Forelimb muscle (tissue), 1 donor: Measurements from ENCODE around the gene INO80D. TPM values are rescaled to one million over a fixed set of nuclear protein-coding genes. Genes with fewer than 3 reads are reported as not detected.
"Not testable (repeated sequence)": the region's sequence is repeated elsewhere in the genome, so short reads cannot be mapped to it uniquely, and the experiment has no call there.

Experiments used
- DNase-seq: peaks from one replicate; pipeline ENCODE4 v3.0.0-alpha.2; 2013; ENCODE audit warnings: low read depth
- polyA plus RNA-seq: library from polyadenylated mRNA; unstranded; fragments of 120-200 nt; gene quantifications from one replicate; pipeline ENCODE4 v1.2.1, GENCODE V29; 2013; ENCODE audit not compliant: insufficient read length

The INO80D gene
- polyA plus RNA-seq, 1 donor, result 8.6 TPM

GRCh38 chr2:206031950-206032567, 53.9 kb downstream of the INO80D start:
- DNase-seq, result no peak

- no peak for DNase-seq
Observed at GRCh38 chr2:206031162-206031784, 54.7 kb downstream of the INO80D start.

DNA sequence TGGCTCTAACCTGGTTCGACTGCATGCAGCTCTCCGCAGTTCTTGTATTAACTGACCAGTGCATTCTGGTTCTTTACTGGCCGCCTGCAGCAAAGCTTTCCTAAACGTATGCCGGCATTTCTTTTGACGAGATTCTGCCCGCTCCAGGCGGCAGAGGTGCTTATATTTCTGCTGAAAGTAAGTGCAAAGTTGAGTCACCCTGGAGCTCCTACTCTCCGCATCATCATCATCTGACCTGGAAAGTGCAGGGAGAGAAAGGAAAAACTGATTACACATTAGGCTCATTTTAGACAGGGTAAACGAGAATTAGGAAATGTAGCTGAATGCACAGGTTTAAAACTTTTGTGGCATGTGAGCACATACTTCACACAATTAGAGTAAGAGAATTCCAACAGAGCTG, 57.9 kb downstream of the INO80D start:
- no peak for DNase-seq

- DNase-seq, result no peak
Observed at GRCh38 chr2:206023183-206023582, 62.8 kb downstream of the INO80D start.

GRCh38 chr2:206020171-206020570, 65.8 kb downstream of the INO80D start:
- DNase-seq, result no peak

GRCh38 chr2:206015746-206016145, 70.2 kb downstream of the INO80D start:
- DNase-seq, result not testable (repeated sequence)

DNA sequence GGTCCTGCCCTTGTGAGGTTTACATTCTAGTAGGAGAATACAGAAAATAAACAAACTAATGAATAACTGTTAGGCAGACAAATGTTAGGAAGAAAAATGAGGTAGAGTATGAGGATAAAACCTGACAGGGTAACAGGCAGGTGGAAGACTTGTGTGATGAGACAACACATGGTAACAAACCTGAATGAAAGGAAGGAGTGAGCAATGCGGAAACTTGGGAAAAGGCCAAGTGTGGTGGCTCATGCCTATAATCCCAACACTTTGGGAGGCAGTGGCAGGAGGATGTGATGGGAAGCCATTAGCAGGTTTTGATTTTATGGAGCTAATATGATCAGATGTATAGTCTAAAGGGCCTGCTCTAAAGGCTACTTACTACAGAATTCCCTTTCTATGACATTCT, 74.2 kb downstream of the INO80D start:
- no peak for DNase-seq

DNA sequence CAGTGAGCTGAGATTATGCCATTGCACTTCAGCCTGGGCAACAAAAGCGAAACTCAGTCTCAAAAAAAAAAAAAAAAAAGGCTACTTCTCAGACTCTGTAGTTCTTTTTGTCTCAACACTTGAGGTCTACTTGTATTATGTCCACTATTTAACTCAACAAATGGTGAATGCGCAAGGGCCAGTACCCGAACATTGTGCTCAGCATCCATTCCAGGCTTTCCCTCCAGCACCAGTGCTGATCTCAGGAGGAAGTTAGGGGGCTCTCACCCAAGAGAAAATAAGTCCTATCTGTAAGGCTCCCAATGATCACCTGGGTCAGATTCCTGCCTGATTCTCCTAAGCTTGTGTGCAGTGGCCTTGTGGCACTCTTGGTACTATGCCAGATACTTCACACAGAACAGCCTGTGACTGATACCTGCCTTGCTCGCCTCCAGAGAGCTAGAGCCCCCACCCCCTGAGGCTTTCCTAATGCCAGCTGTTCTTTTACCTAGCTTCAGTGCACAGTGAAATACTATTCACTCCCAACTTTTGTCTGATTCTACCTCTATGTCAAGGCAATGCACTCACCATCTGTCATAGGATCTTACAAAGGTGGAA, 74.9 kb downstream of the INO80D start:
- DNase-seq, result no peak

- DNase-seq, result no peak
Observed at GRCh38 chr2:206004004-206004693, 81.8 kb downstream of the INO80D start.

DNA sequence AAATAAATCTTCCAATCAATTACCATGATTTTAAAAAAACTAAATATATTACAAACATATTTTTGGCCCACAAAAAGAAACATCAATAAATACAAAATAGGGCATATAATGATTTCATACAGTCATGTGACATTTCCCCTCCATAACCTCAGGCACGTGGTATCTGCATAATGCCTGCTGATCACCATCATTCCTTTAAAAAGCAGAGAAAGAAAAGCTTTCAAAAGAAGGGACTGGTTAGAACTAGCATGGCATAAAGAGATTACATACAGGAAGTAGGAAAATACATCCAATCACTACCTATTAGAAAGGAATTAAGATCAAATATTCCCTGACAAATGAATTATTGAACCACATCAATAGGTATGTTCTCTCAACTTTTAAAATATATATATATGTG, 83.5 kb downstream of the INO80D start:
- no peak for DNase-seq

GRCh38 chr2:206001912-206002311, 84.1 kb downstream of the INO80D start:
- no peak for DNase-seq

- DNase-seq, result no peak
Observed at GRCh38 chr2:206000776-206001175, 85.2 kb downstream of the INO80D start.

DNA sequence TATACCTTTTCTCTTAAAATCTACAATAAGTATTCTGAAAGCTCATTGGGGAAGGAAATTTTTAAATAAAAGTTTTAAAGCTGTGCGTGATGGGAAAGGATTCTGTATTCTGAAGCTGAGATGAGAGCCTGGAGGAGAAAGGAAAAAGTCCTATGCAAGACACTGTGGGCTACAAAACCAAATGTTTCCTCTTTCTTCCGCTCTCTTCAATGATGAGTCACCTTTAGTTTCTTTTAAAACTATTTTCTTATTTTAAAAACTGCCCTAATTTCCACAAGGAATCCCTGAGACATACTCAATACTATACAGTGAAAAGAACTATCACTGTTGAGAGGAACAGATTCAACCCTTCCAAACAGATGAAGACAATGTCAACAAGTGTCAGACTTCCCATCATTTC, 87.4 kb downstream of the INO80D start:
- DNase-seq, result no peak

DNA sequence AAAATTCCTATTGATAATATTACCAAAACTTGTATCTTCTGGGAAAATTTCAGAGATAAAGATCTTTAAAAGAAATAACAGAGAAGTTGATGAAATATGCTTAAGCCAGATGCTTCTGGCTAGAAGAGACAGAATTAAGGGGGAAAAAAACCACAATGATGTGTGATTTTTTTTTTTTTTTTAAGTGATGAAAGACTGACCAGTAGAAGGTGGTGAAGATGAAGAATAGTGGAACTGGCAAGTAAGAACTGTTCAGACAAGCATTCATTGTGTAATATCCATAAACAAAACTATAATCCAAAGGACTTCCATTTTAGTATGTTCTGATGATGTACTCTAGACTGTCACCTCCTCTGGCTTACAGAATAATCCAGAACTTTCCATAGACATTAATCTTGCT, 89.8 kb downstream of the INO80D start:
- no peak for DNase-seq

DNA sequence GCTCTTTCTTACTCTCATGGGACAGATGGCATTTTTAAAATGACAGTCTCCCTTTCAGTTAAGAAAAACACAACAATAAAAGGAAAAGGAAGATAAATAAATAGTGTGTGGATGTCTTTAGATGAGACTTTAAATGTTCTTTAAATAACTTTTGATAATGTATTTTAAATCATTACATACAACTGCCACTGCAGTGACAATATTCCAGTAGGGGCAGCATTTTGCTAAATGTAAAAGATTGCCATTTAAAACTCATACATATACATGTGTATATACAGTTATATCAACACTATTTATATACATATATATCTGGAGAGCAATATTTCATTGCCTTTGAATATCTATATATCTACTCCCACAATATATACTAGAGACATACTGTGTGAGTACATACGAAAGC, 90.7 kb downstream of the INO80D start:
- DNase-seq, result no peak

GRCh38 chr2:205994344-205994743, 91.6 kb downstream of the INO80D start:
- DNase-seq, result no peak

DNA sequence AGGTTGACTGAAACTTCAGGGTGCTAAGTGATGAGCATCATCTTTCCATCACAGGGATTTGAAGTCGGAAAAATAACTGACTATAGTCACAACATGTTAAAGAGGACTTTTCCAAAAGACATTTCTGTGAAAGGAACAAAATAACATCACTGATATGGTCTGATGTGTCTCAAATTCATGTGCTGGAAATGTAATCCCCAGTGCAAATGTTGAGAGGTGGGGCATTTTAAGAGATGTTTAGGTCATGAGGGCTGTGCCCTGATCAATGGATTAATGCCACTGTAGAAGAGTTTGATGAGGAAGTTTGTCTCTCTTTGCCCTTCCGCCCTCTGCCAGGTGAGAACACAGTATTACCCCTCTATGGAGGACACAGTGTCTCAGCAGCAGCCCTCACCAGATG, 95.9 kb downstream of the INO80D start:
- DNase-seq, result no peak

GRCh38 chr2:205989271-205990071, 96.5 kb downstream of the INO80D start:
- no peak for DNase-seq

- DNase-seq, result not testable (repeated sequence)
Observed at GRCh38 chr2:205988681-205989080, 97.3 kb downstream of the INO80D start.

DNA sequence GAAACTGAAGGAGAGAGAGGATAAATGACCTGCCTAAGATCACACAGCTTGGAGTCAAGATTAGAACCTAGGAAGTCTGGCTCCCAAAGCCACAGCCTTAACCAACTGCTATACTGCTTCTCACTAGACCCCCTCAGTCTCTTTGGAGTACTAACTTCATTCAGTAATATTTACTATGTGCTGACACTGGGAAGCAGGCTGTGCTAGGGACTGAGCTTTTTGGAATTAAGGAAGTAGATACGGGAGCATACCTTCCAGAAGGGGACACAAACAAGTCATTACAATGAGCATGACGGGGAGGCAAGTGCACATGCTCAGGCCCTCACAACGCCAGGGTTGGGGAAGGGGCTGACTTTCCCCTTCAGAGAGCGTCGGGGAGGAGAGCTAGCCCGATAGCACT, 97.7 kb downstream of the INO80D start:
- DNase-seq, result no peak

DNA sequence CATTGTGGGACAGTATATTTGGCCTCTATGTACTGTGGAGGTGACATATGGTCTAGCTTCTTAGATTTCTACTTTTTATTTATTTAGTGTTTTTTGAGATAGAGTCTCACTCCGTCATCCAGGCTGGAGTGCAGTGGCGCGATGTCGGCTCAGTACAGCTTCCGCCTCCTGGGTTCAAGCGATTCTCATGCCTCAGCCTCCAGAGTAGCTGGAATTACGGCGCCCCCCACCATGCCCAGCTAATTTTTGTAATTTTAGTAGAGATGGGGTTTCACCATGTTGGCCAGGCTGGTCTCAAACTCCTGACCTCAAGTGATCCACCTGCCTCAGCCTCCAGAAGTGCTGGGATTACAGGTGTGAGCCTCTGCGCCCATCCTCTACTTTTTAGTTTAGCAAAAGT, 99.6 kb downstream of the INO80D start:
- DNase-seq, result not testable (repeated sequence)

GRCh38 chr2:205984381-205984780, 101.6 kb downstream of the INO80D start:
- no peak for DNase-seq
